HG02623 (cell line): Measurements from ENCODE around the gene PPP6R2.

Source experiments
- ATAC-seq: cut with Tn5 transposase; IDR thresholded peaks from one replicate; pipeline ENCODE4 v1.9.1; 2021; ENCODE audit warnings: moderate library complexity; ENCODE audit not compliant: unreplicated experiment

Gene PPP6R2

GRCh38 chr22:50443801-50444625 lies 100.9 kb downstream of the PPP6R2 start:
- no peak for ATAC-seq

GRCh38 chr22:50444663-50445062 lies 101.5 kb downstream of the PPP6R2 start:
- no peak for ATAC-seq

- no peak for ATAC-seq
These were observed 102.1 kb downstream of the PPP6R2 start for GRCh38 chr22:50445071-50445879.

- ATAC-seq = no peak
These were observed 103.0 kb downstream of the PPP6R2 start for GRCh38 chr22:50445880-50446707.

GRCh38 chr22:50446708-50447575 lies 103.8 kb downstream of the PPP6R2 start:
- no peak for ATAC-seq

GRCh38 chr22:50447576-50448551 lies 104.7 kb downstream of the PPP6R2 start:
- no peak for ATAC-seq

GRCh38 chr22:50452649-50453048 lies 109.5 kb downstream of the PPP6R2 start:
- ATAC-seq = no peak

GRCh38 chr22:50454556-50455075 lies 111.5 kb downstream of the PPP6R2 start:
- ATAC-seq = no peak

- no peak for ATAC-seq
These were observed 112.1 kb downstream of the PPP6R2 start for GRCh38 chr22:50455201-50455600.

- no peak for ATAC-seq
These were observed 112.9 kb downstream of the PPP6R2 start for GRCh38 chr22:50456026-50456425.

GRCh38 chr22:50456466-50457234 lies 113.5 kb downstream of the PPP6R2 start:
- no peak for ATAC-seq

GRCh38 chr22:50459016-50459415 lies 115.9 kb downstream of the PPP6R2 start:
- ATAC-seq = no peak

GRCh38 chr22:50459496-50460140 lies 116.5 kb downstream of the PPP6R2 start:
- ATAC-seq = no peak

GRCh38 chr22:50460938-50461337 lies 117.8 kb downstream of the PPP6R2 start:
- ATAC-seq = no peak

GRCh38 chr22:50461536-50461935 lies 118.4 kb downstream of the PPP6R2 start:
- ATAC-seq = no peak

- ATAC-seq = no peak
These were observed 118.9 kb downstream of the PPP6R2 start for GRCh38 chr22:50461979-50462540.

GRCh38 chr22:50463188-50463900 lies 120.2 kb downstream of the PPP6R2 start:
- no peak for ATAC-seq
